ENCODE data around the gene AP2A1.
A peak's percentile ranks its signal among the peaks of the same experiment; 100 is the strongest.
"Not testable (repeated sequence)": the region's sequence is repeated elsewhere in the genome, so short reads cannot be mapped to it uniquely, and the experiment has no call there.

Gene AP2A1

GRCh38 chr19:49766930-49767299 is at the start of gene AP2A1:
TSS of gene AP2A1 (plus strand) at chr19:49767001. CDS start at chr19:49767134, 133 bp downstream.
- DNase-seq, result no peak

GRCh38 chr19:49718511-49718910 is 48.3 kb upstream of the AP2A1 start:
- DNase-seq, result no peak

GRCh38 chr19:49718991-49719390 is 47.8 kb upstream of the AP2A1 start:
- no peak for DNase-seq

GRCh38 chr19:49719420-49719819 is 47.4 kb upstream of the AP2A1 start:
- not testable (repeated sequence) for DNase-seq

- DNase-seq, result peak; percentile 51
Measured at GRCh38 chr19:49727217-49728030, 39.4 kb upstream of the AP2A1 start.

GRCh38 chr19:49730166-49730565 is 36.6 kb upstream of the AP2A1 start:
- DNase-seq, result no peak

GRCh38 chr19:49738268-49738667 is 28.5 kb upstream of the AP2A1 start:
- DNase-seq, result no peak

- DNase-seq, result no peak
Measured at GRCh38 chr19:49739098-49739497, 27.7 kb upstream of the AP2A1 start.

GRCh38 chr19:49739933-49740332 is 26.9 kb upstream of the AP2A1 start:
- DNase-seq, result no peak

GRCh38 chr19:49741210-49741844 is 25.5 kb upstream of the AP2A1 start:
- no peak for DNase-seq

- DNase-seq, result no peak
Measured at GRCh38 chr19:49744946-49745381, 21.8 kb upstream of the AP2A1 start.

GRCh38 chr19:49746206-49746958 is 20.4 kb upstream of the AP2A1 start:
- DNase-seq, result peak; percentile 61

GRCh38 chr19:49749055-49749716 is 17.6 kb upstream of the AP2A1 start:
- DNase-seq, result no peak

- no peak for DNase-seq
Measured at GRCh38 chr19:49749771-49750170, 17.0 kb upstream of the AP2A1 start.

- DNase-seq, result no peak
Measured at GRCh38 chr19:49752701-49753100, 14.1 kb upstream of the AP2A1 start.

GRCh38 chr19:49755956-49756355 is 10.8 kb upstream of the AP2A1 start:
- DNase-seq, result no peak

GRCh38 chr19:49758292-49758691 is 8.5 kb upstream of the AP2A1 start:
- no peak for DNase-seq

GRCh38 chr19:49761249-49761624 is 5.6 kb upstream of the AP2A1 start:
- no peak for DNase-seq

GRCh38 chr19:49761625-49762311 is 5.0 kb upstream of the AP2A1 start:
- peak; percentile 56 for DNase-seq

- no peak for DNase-seq
Measured at GRCh38 chr19:49763230-49763629, 3.6 kb upstream of the AP2A1 start, which contains the start of gene TSKS. TSS of gene TSKS (minus strand) at chr19:49763306. CDS start at chr19:49763247, 59 bp downstream.

- DNase-seq, result no peak
Measured at GRCh38 chr19:49764341-49764740, 2.5 kb upstream of the AP2A1 start.

All from left hindlimb (tissue), 1 donor.